ENCODE data around the gene SLC2A13. TPM values are rescaled to one million over a fixed set of nuclear protein-coding genes. Genes with fewer than 3 reads are reported as not detected.

The SLC2A13 gene
- total and polyA plus RNA-seq, 9 donors, result 2.6 to 6.4 (median 3.6) TPM

DNA sequence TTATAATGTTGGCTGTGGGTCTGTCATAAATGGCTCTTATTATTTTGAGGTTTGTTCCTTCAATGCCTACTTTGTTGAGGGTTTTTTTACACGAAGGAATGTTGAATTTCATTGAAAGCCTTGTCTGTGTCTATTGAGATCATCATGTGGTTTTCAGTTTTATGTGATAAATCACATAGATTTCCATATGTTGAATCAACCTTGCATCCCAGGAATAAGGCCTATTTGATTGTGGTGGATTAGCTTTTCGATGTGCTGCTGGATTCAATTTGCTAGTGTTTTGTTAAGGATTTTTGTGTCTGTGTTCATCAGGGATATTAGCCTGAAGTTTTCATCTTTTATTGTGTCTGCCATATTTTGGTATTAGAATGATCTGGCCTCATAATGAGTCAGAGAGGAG, 27.6 kb downstream of the SLC2A13 start:
- peaks cover 5% of the 10 kb centered on the region for H3K9me3 ChIP-seq (replicated peaks; ENCODE audit: control insufficient read depth, low read depth, low read length)
- H3K4me3 ChIP-seq (ENCODE audit: low read length), result no peak overlapping the region
- no peaks in the 10 kb centered on the region for H3K27me3 ChIP-seq (ENCODE audit: control insufficient read depth, insufficient read depth, low read length)
- no peak for DNase-seq
- H3K4me1 ChIP-seq (ENCODE audit: control insufficient read depth, insufficient read depth, low read length), result no peaks in the 10 kb centered on the region
- H3K27ac ChIP-seq (ENCODE audit: low read length), result no peak overlapping the region
- H3K36me3 ChIP-seq (ENCODE audit: control insufficient read depth, insufficient read depth, low read length), result no peaks in the 10 kb centered on the region
- no CpG with 5 or more reads among the region's 2 CpGs for WGBS (ENCODE audit: insufficient coverage)

DNA sequence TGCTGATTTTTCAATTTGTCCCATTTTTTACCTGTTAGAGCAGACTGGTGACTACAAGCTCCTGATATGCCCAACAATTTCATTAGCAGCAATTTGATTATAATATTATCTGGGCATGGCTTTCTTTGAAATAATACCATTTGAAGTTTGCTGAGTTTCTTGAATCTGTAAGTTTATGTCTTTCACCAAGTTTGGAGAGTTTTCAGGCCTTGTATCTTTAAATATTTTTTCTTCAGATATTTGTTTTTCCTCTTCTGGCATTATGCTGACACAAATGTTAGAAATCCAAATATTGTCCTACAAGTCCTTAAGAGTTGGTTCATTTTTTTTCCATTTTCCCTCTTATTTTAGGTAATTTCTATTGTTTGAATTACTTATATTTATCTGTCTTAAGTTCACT, 30.4 kb downstream of the SLC2A13 start:
- Histone ChIP-seq H3K9me3 (replicated peaks; ENCODE audit: control insufficient read depth, low read depth, low read length) (peaks cover 5% of the 10 kb centered on the region), H3K36me3 (ENCODE audit: control insufficient read depth, insufficient read depth, low read length) (no peaks in the 10 kb centered on the region), H3K4me1 (ENCODE audit: control insufficient read depth, insufficient read depth, low read length) (no peaks in the 10 kb centered on the region), H3K4me3 (ENCODE audit: low read length) (no peak overlapping the region), H3K27me3 (ENCODE audit: control insufficient read depth, insufficient read depth, low read length) (no peaks in the 10 kb centered on the region), H3K27ac (ENCODE audit: low read length) (no peak overlapping the region)
- DNase-seq, result no peak

DNA sequence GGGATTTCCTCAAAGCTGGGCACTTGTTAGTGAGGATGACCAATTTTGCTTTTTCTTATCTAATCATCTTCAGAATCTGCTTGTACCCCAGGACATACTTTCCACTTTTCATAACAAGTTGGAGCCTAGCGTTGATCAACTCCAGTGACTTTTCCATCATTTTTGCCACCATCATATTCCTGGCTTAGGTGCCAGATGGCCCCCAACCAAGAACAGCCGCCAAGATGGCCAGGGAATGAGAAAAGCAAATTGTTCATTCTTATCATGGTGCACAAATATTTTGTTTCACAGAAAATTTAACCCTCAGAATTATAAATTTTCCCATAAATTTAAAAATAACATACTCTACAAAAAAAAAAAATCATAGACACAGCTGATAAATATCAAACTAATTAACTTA, 37.5 kb downstream of the SLC2A13 start:
- no peaks in the 10 kb centered on the region for H3K36me3 ChIP-seq (ENCODE audit: control insufficient read depth, insufficient read depth, low read length)
- no peak overlapping the region for H3K27ac ChIP-seq (ENCODE audit: low read length)
- H3K4me3 ChIP-seq (ENCODE audit: low read length), result no peak overlapping the region
- no CpG with 5 or more reads among the region's 2 CpGs for whole genome bisulfite sequencing (ENCODE audit: insufficient coverage)
- H3K4me1 ChIP-seq (ENCODE audit: control insufficient read depth, insufficient read depth, low read length), result no peaks in the 10 kb centered on the region
- H3K27me3 ChIP-seq (ENCODE audit: control insufficient read depth, insufficient read depth, low read length), result no peaks in the 10 kb centered on the region
- DNase-seq, result no peak
- no peaks in the 10 kb centered on the region for H3K9me3 ChIP-seq (replicated peaks; ENCODE audit: control insufficient read depth, low read depth, low read length)

DNA sequence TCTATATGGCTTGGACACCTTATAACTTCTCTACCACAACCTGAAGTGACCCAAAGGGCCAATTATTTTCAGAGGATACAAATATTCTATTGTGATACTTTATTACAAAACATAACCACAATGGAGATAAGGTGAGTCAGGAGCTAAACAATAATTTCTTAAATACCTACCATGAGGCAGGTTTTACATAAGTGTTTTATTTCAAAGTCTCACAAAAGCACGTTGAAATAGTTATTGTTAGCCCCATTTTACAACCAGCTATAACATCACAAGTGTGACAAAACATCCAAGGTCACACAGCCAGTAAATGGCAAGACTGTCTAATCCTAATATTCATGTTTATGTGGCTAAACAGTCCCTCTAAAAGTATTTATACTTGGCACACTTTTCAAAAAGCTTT, 40.2 kb downstream of the SLC2A13 start:
- H3K4me1 ChIP-seq (ENCODE audit: control insufficient read depth, insufficient read depth, low read length), result no peaks in the 10 kb centered on the region
- no CpG with 5 or more reads among the region's 1 CpG for WGBS (ENCODE audit: insufficient coverage)

DNA sequence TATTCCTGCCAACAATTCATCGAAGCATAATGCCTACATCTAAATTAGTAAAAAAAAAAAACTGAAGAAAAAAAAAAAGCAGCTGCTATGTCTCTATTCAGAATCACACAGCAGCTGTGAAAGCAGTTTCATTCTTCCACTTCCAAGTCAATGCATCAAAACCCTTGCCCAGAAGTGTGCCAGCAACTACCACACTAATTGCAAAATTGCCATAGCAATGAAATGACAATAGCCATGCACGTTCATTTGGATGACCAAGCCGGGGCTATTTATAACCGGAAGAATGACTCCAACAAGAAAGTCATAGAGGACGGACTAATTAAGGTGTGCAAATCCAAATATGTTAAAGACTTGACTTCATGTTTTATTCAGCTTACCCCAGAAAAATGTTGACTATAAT, 42.5 kb downstream of the SLC2A13 start:
- no peaks in the 10 kb centered on the region for H3K36me3 ChIP-seq (ENCODE audit: control insufficient read depth, insufficient read depth, low read length)
- H3K27me3 ChIP-seq (ENCODE audit: control insufficient read depth, insufficient read depth, low read length), result no peaks in the 10 kb centered on the region
- 90% methylated on average over 3 of the region's 5 CpGs for WGBS (ENCODE audit: insufficient coverage)
- H3K4me3 ChIP-seq (ENCODE audit: low read length), result no peak overlapping the region
- no peaks in the 10 kb centered on the region for H3K9me3 ChIP-seq (replicated peaks; ENCODE audit: control insufficient read depth, low read depth, low read length)
- DNase-seq, result peak; percentile 61
- no peaks in the 10 kb centered on the region for H3K4me1 ChIP-seq (ENCODE audit: control insufficient read depth, insufficient read depth, low read length)
- H3K27ac ChIP-seq (ENCODE audit: low read length), result no peak overlapping the region

More for the DNA sequence above, 40.2 kb downstream of the SLC2A13 start:
- H3K36me3 ChIP-seq (ENCODE audit: control insufficient read depth, insufficient read depth, low read length), result no peaks in the 10 kb centered on the region
- H3K27ac ChIP-seq (ENCODE audit: low read length), result no peak overlapping the region
- H3K4me3 ChIP-seq (ENCODE audit: low read length), result no peak overlapping the region
- no peak for DNase-seq
- H3K27me3 ChIP-seq (ENCODE audit: control insufficient read depth, insufficient read depth, low read length), result no peaks in the 10 kb centered on the region
- no peaks in the 10 kb centered on the region for H3K9me3 ChIP-seq (replicated peaks; ENCODE audit: control insufficient read depth, low read depth, low read length)

DNA sequence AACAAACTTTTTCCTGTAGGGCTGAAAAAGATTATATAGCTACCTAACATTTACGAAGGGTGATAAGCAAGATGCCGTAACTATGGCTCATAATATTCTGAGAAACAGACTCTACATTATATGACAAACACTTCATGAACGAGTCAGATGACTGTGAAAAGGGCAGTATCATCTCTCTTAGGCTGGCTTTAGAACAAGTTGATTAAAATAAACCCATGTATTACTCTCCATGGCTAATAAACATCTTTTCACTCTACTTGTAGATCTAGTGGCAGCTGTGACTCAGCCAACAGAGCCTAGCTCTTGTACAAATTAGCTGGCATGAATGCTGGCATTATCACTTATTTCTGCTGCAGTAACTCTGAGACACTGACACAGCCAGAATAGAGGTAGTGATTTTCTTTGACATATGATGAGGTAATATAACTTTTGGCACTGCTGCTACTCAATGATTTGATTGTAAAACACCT, 47.1 kb downstream of the SLC2A13 start:
- Histone ChIP-seq H3K9me3 (replicated peaks; ENCODE audit: control insufficient read depth, low read depth, low read length) (no peaks in the 10 kb centered on the region), H3K4me3 (ENCODE audit: low read length) (no peak overlapping the region), H3K27me3 (ENCODE audit: control insufficient read depth, insufficient read depth, low read length) (no peaks in the 10 kb centered on the region), H3K27ac (ENCODE audit: low read length) (no peak overlapping the region), H3K4me1 (ENCODE audit: control insufficient read depth, insufficient read depth, low read length) (no peaks in the 10 kb centered on the region), H3K36me3 (ENCODE audit: control insufficient read depth, insufficient read depth, low read length) (no peaks in the 10 kb centered on the region)
- peak; percentile 16 for DNase-seq
- WGBS (ENCODE audit: insufficient coverage), result no CpG with 5 or more reads among the region's 3 CpGs

DNA sequence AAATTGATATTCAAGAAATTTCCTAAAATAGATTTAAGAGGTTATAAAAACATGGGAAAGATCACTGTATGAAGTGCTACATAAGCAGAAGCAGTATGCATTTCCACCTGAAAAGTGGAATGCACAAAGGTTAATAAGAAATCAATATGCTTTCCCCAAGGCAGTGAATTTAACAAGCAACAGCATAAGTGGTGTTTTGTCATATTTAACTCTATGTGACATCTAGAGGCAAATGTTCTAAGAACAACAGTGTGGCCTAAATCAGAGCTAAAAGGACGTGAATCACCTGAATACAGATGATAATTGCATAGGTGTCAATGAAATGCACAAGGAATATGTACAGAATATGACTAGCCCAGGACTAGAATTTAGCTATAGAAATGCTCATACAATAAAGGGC, 49.5 kb downstream of the SLC2A13 start:
- Histone ChIP-seq H3K27me3 (ENCODE audit: control insufficient read depth, insufficient read depth, low read length) (no peaks in the 10 kb centered on the region), H3K4me3 (ENCODE audit: low read length) (no peak overlapping the region), H3K27ac (ENCODE audit: low read length) (no peak overlapping the region), H3K36me3 (ENCODE audit: control insufficient read depth, insufficient read depth, low read length) (no peaks in the 10 kb centered on the region), H3K9me3 (replicated peaks; ENCODE audit: control insufficient read depth, low read depth, low read length) (no peaks in the 10 kb centered on the region), H3K4me1 (ENCODE audit: control insufficient read depth, insufficient read depth, low read length) (no peaks in the 10 kb centered on the region)
- DNase-seq, result no peak
- no CpG with 5 or more reads among the region's 1 CpG for WGBS (ENCODE audit: insufficient coverage)

DNA sequence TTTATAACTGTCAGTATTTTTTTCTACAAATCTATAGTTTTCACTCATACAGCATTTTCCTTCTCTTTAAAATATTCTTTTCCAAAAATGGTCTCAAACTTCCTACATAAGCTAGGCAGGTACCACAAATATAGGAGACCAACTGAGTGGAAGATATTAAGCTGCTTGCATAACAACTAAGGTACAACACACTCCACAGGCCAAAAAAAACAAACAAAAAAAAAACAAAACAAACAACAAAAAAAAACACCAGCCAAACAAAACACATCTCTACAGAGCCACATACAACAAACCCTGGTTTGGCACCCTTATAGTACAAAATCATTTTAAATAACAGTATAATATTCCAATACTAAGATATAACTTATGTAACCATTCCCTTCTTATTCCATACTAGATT, 50.1 kb downstream of the SLC2A13 start:
- H3K27ac ChIP-seq (ENCODE audit: low read length), result no peak overlapping the region
- no peaks in the 10 kb centered on the region for H3K9me3 ChIP-seq (replicated peaks; ENCODE audit: control insufficient read depth, low read depth, low read length)
- no peaks in the 10 kb centered on the region for H3K36me3 ChIP-seq (ENCODE audit: control insufficient read depth, insufficient read depth, low read length)
- H3K4me1 ChIP-seq (ENCODE audit: control insufficient read depth, insufficient read depth, low read length), result no peaks in the 10 kb centered on the region
- no peak for DNase-seq
- H3K4me3 ChIP-seq (ENCODE audit: low read length), result no peak overlapping the region
- no peaks in the 10 kb centered on the region for H3K27me3 ChIP-seq (ENCODE audit: control insufficient read depth, insufficient read depth, low read length)

DNA sequence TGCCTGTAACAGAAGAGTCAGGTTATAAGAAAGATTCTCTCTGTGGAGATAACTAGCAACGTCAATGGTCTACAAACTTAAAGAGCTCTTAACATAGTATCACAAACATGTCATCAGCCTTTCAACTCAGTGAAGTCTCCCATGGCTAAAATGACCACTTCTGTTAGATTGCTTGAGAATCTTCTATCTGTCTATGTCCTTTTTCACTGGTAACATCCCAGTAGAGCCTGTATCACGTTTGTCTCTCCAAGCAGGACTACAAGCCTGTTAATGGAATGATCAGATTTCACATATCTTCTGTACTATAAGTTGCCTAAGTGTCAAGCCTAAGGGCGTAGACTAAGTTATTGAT, 50.7 kb downstream of the SLC2A13 start:
- H3K9me3 ChIP-seq (replicated peaks; ENCODE audit: control insufficient read depth, low read depth, low read length), result no peaks in the 10 kb centered on the region
- DNase-seq, result no peak
- no peaks in the 10 kb centered on the region for H3K4me1 ChIP-seq (ENCODE audit: control insufficient read depth, insufficient read depth, low read length)
- no peak overlapping the region for H3K27ac ChIP-seq (ENCODE audit: low read length)
- H3K36me3 ChIP-seq (ENCODE audit: control insufficient read depth, insufficient read depth, low read length), result no peaks in the 10 kb centered on the region
- no peak overlapping the region for H3K4me3 ChIP-seq (ENCODE audit: low read length)
- H3K27me3 ChIP-seq (ENCODE audit: control insufficient read depth, insufficient read depth, low read length), result no peaks in the 10 kb centered on the region
- WGBS (ENCODE audit: insufficient coverage), result 80% methylated on average over 1 of the region's 3 CpGs

DNA sequence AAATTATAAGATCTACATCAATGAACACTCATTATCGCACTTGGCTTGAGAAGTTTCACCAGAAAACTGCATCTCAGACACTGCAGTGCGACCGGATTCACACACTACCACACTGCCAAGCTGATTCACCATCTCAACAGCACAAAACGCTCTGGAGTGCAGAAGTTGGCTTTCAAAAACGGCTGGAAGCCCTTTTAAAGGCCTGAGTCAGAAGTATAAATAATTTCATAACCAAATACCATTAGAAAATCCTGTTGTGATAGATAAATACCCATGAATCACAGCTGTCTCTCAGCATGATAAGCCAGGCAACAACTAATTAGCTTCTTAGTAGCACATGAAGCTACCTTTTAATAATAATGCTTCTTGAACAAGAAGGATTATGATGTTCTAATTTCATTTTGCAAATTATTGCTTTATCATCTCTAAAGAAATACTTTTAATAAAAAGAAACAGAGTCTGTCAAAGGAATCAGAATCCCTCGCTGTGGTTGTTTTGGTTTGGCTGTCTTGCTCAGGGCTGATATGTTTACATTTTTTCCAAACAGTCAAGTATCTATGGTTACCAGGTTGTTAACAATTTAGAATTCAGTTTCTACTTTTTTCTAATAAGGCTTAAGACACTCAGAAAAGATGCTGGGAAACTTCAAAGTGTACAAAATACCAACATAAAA, 51.2 kb downstream of the SLC2A13 start:
- Histone ChIP-seq H3K36me3 (ENCODE audit: control insufficient read depth, insufficient read depth, low read length) (no peaks in the 10 kb centered on the region), H3K4me3 (ENCODE audit: low read length) (no peak overlapping the region), H3K9me3 (replicated peaks; ENCODE audit: control insufficient read depth, low read depth, low read length) (no peaks in the 10 kb centered on the region), H3K27ac (ENCODE audit: low read length) (no peak overlapping the region), H3K4me1 (ENCODE audit: control insufficient read depth, insufficient read depth, low read length) (no peaks in the 10 kb centered on the region), H3K27me3 (ENCODE audit: control insufficient read depth, insufficient read depth, low read length) (no peaks in the 10 kb centered on the region)
- DNase-seq, result peak; percentile 20
- WGBS (ENCODE audit: insufficient coverage), result 60% methylated on average over 3 of the region's 6 CpGs

DNA sequence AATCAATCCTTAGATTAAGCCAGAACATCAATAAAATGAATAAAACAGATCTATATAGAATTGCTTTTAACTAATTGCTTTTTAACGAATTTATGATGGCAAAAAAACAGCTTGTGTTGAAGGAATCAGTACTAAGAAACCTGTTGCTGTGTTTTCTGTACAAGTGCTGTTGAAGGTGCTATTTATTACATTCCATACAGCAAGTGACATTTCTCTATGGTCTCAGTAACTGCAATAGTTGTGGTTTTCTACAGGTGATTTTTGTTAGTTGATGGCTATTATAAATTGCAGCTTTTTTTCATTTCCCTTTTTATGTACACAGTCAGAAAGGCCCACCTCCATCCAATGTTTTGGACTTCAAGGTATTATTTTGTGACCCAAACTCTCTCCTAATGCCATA, 56.6 kb downstream of the SLC2A13 start:
- Histone ChIP-seq H3K4me1 (ENCODE audit: control insufficient read depth, insufficient read depth, low read length) (no peaks in the 10 kb centered on the region), H3K4me3 (ENCODE audit: low read length) (no peak overlapping the region), H3K27ac (ENCODE audit: low read length) (no peak overlapping the region), H3K27me3 (ENCODE audit: control insufficient read depth, insufficient read depth, low read length) (no peaks in the 10 kb centered on the region), H3K9me3 (replicated peaks; ENCODE audit: control insufficient read depth, low read depth, low read length) (no peaks in the 10 kb centered on the region), H3K36me3 (ENCODE audit: control insufficient read depth, insufficient read depth, low read length) (no peaks in the 10 kb centered on the region)
- whole genome bisulfite sequencing (ENCODE audit: insufficient coverage), result no CpG with 5 or more reads among the region's 1 CpG
- DNase-seq, result no peak
